Smooth muscle cell (in vitro differentiated cells): ENCODE results near the gene SLC35F1. TPM values are rescaled to one million over a fixed set of nuclear protein-coding genes. Genes with fewer than 3 reads are reported as not detected.
A peak's percentile ranks its signal among the peaks of the same experiment; 100 is the strongest.

Experiments used
- DNase-seq: peaks from one replicate; lab custom pipeline; 2025; ENCODE audit not compliant: unreplicated experiment; lab: John Stamatoyannopoulos, UW
- H2AFZ ChIP-seq: fragments of 200-600 bp; sonication (generic); 2 replicates; pipeline ENCODE4 v1.6.0; 2016; ENCODE audit warnings: antibody characterized with exemption, low read depth, mild to moderate bottlenecking
- H3F3A ChIP-seq: fragments of 200-600 bp; sonication (generic); 2 replicates; pipeline ENCODE4 v1.6.0; 2017; ENCODE audit warnings: antibody characterized with exemption, low read depth
- H3K27ac ChIP-seq: fragments of 200-600 bp; sonication (generic); 2 replicates; pipeline ENCODE4 v1.5.1; 2016; ENCODE audit warnings: low read depth, mild to moderate bottlenecking
- H3K27me3 ChIP-seq: fragments of 200-600 bp; sonication (generic); 2 replicates; pipeline ENCODE4 v1.6.1; 2016; ENCODE audit warnings: low read depth, mild to moderate bottlenecking
- H3K36me3 ChIP-seq: fragments of 200-600 bp; sonication (generic); 2 replicates; pipeline ENCODE4 v1.5.1; 2016; ENCODE audit warnings: low read depth
- H3K4me1 ChIP-seq: fragments of 200-600 bp; sonication (generic); 2 replicates; pipeline ENCODE4 v1.5.1; 2016; ENCODE audit warnings: low read depth
- H3K4me2 ChIP-seq: fragments of 200-600 bp; sonication (generic); 2 replicates; pipeline ENCODE4 v1.6.0; 2016; ENCODE audit warnings: mild to moderate bottlenecking
- H3K4me3 ChIP-seq: fragments of 200-600 bp; sonication (generic); 2 replicates; pipeline ENCODE4 v1.5.1; 2016; ENCODE audit warnings: mild to moderate bottlenecking
- H3K79me2 ChIP-seq: fragments of 200-600 bp; sonication (generic); 2 replicates; pipeline ENCODE4 v1.6.0; 2016; ENCODE audit warnings: low read depth, mild to moderate bottlenecking
- H3K9ac ChIP-seq: fragments of 200-600 bp; sonication (generic); 2 replicates; pipeline ENCODE4 v1.6.0; 2016; ENCODE audit warnings: low read depth
- H3K9me3 ChIP-seq: fragments of 200-600 bp; sonication (generic); replicated peaks from 2 replicates; pipeline ENCODE4 v1.5.1; 2016; ENCODE audit warnings: low read depth
- H4K20me1 ChIP-seq: fragments of 200-600 bp; sonication (generic); 2 replicates; pipeline ENCODE4 v1.6.0; 2016; ENCODE audit warnings: low read depth
- WGBS: methylation state at CpG from one replicate; pipeline ENCODE4 v1.1.7; 2016; ENCODE audit warnings: low lambda C conversion rate; 5-methylcytosine and 5-hydroxymethylcytosine counted together
- polyA plus RNA-seq: library from polyadenylated mRNA; unstranded; fragments of >200 nt; fragmentation: Nextera tagmentation; extraction: Ambion mirVana; gene quantifications from 2 replicates; pipeline ENCODE4 v1.2.1, GENCODE V29; 2016
- total RNA-seq: library from RNA; depleted of rRNA; stranded (reverse); fragments of >200 nt; gene quantifications from 2 replicates; pipeline ENCODE4 v1.2.3, GENCODE V29; 2014
- TF ChIP-seq, protein P1 (sequence below): fragments of 200-600 bp; sonication (generic); IDR thresholded peaks from 2 replicates; pipeline ENCODE4 v1.5.1; 2017; ENCODE audit warnings: borderline replicate concordance, mild to moderate bottlenecking, antibody characterized with exemption; ENCODE audit not compliant: insufficient read depth, poor library complexity, severe bottlenecking

The SLC35F1 gene
- total and polyA plus RNA-seq, 2 experiments from 2014 or later: 0.05 to 0.09 TPM

DNA sequence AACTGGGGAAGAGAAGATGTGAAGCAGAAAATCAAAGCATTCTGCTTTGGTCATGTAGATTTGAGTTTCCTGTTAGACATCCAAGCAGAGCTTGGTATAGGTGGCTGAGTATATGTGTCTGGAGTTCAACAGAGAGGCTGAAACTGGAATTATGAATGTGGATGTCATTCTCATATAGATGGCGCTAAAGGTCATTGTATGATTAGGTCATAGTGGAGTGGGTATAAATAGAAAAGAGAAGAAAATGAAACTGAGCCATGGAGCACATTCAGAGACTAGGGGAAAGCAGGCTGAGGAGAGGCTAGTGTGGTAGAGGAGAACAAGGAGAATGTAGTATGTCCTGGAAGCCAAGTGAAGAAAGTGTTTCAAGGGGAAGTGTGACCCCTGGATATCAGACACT is 345.4 kb downstream of the SLC35F1 start:
- Histone ChIP-seq H2AFZ (no peak overlapping the region), H3K36me3 (no peaks in the 10 kb centered on the region), H3K79me2 (no peaks in the 10 kb centered on the region), H3K9me3 (no peaks in the 10 kb centered on the region), H3K4me1 (no peaks in the 10 kb centered on the region), H3F3A (no peaks in the 10 kb centered on the region), H3K27me3 (no peaks in the 10 kb centered on the region), H4K20me1 (no peaks in the 10 kb centered on the region), H3K4me3 (no peak overlapping the region), H3K9ac (no peak overlapping the region), H3K27ac (no peak overlapping the region), H3K4me2 (no peak overlapping the region)
- WGBS: 96% methylated on average over 1 of the region's 1 CpG
- no peak for DNase-seq
- TF ChIP-seq, protein P1, sequence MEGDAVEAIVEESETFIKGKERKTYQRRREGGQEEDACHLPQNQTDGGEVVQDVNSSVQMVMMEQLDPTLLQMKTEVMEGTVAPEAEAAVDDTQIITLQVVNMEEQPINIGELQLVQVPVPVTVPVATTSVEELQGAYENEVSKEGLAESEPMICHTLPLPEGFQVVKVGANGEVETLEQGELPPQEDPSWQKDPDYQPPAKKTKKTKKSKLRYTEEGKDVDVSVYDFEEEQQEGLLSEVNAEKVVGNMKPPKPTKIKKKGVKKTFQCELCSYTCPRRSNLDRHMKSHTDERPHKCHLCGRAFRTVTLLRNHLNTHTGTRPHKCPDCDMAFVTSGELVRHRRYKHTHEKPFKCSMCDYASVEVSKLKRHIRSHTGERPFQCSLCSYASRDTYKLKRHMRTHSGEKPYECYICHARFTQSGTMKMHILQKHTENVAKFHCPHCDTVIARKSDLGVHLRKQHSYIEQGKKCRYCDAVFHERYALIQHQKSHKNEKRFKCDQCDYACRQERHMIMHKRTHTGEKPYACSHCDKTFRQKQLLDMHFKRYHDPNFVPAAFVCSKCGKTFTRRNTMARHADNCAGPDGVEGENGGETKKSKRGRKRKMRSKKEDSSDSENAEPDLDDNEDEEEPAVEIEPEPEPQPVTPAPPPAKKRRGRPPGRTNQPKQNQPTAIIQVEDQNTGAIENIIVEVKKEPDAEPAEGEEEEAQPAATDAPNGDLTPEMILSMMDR: no peak

GRCh38 chr6:118253741-118254140 is 346.7 kb downstream of the SLC35F1 start:
- H2AFZ ChIP-seq: no peak overlapping the region
- 80% methylated on average over 3 of the region's 3 CpGs for WGBS
- no peaks in the 10 kb centered on the region for H3K36me3 ChIP-seq

GRCh38 chr6:118260833-118261232 is 353.8 kb downstream of the SLC35F1 start:
- H2AFZ ChIP-seq: no peak overlapping the region
- no peaks in the 10 kb centered on the region for H3F3A ChIP-seq
- WGBS: 97% methylated on average over 2 of the region's 2 CpGs
- H3K36me3 ChIP-seq: no peaks in the 10 kb centered on the region
- H3K9me3 ChIP-seq: no peaks in the 10 kb centered on the region
- H3K4me3 ChIP-seq: no peak overlapping the region
- no peak overlapping the region for H3K4me2 ChIP-seq
- no peaks in the 10 kb centered on the region for H3K79me2 ChIP-seq
- H3K9ac ChIP-seq: no peak overlapping the region
- H3K27ac ChIP-seq: no peak overlapping the region
- H4K20me1 ChIP-seq: no peaks in the 10 kb centered on the region
- TF ChIP-seq, protein P1: no peak
- H3K27me3 ChIP-seq: no peaks in the 10 kb centered on the region
- H3K4me1 ChIP-seq: no peaks in the 10 kb centered on the region
- DNase-seq: no peak

More at GRCh38 chr6:118253741-118254140, 346.7 kb downstream of the SLC35F1 start:
- no peaks in the 10 kb centered on the region for H4K20me1 ChIP-seq
- H3K27me3 ChIP-seq: no peaks in the 10 kb centered on the region
- no peak overlapping the region for H3K9ac ChIP-seq
- H3K4me2 ChIP-seq: no peak overlapping the region
- TF ChIP-seq, protein P1: no peak
- no peak for DNase-seq
- H3K4me3 ChIP-seq: no peak overlapping the region
- no peaks in the 10 kb centered on the region for H3K4me1 ChIP-seq
- H3K9me3 ChIP-seq: no peaks in the 10 kb centered on the region
- H3F3A ChIP-seq: no peaks in the 10 kb centered on the region
- H3K79me2 ChIP-seq: no peaks in the 10 kb centered on the region
- H3K27ac ChIP-seq: no peak overlapping the region

GRCh38 chr6:118263921-118264486 is 356.9 kb downstream of the SLC35F1 start:
- no peaks in the 10 kb centered on the region for H3K36me3 ChIP-seq
- DNase-seq: no peak
- 15% methylated on average over 2 of the region's 2 CpGs for WGBS

More at GRCh38 chr6:118263921-118264486, 356.9 kb downstream of the SLC35F1 start:
- Histone ChIP-seq H3K4me1 (no peaks in the 10 kb centered on the region), H3K4me2 (no peak overlapping the region), H3K9ac (no peak overlapping the region), H3K27me3 (no peaks in the 10 kb centered on the region), H2AFZ (no peak overlapping the region), H3F3A (no peaks in the 10 kb centered on the region), H3K4me3 (no peak overlapping the region), H4K20me1 (no peaks in the 10 kb centered on the region), H3K79me2 (no peaks in the 10 kb centered on the region), H3K27ac (no peak overlapping the region), H3K9me3 (no peaks in the 10 kb centered on the region)
- TF ChIP-seq, protein P1: peak; percentile 57
